Measurements from ENCODE around the gene GLYR1. TPM values are rescaled to one million over a fixed set of nuclear protein-coding genes. Genes with fewer than 3 reads are reported as not detected.

Gene GLYR1
- total and polyA plus RNA-seq, 2 of the 4 experiments (the other 2 are of a cell fraction) = 26.0 to 54.2 TPM

DNA sequence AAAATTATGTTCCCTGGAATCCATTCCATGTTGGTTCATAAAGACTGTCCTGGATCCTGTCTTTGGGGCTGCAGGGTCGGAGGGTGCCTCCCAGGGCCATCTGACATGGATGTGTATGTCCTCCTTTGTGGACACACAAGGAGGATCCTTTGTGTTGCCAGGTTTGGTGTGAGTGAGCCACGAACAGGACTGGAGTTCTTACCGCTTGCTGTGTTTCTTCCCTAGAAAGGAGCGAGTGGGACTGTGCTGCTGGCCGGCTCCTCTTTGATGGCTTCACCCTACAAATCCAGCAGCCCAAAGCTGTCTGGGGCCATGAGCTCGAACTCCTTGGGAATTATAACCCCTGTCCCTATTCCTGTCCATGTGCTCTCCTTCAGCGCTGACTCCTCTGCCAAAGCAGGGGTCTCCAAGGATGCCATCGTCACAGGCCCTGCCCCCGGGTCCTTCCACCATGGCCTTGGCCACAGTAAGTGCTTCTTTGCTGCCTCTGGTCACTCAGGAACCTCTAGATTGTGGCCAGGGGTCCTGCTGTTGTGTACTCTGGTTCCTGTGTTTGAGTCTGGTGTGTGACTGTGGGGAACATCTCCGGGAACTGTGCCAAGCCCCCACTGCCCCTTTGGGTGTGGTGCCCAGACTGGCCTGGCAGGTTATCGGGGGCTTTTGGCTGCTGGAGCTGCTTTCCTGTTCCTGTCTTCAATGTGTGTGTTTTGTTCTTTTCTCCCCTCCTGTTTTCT is 29.7 kb upstream of the GLYR1 start:
- no peak for ATAC-seq (ENCODE audit: low read depth)
- no TSS peak for BruUV-seq (replicated peaks)

More for the DNA sequence above, 29.7 kb upstream of the GLYR1 start:
- Histone ChIP-seq H3K27ac (ENCODE audit: insufficient read depth, low read length) (no peak overlapping the region), H2AFZ (replicated peaks; ENCODE audit: low read length, poor library complexity) (no peak overlapping the region), H2BK20ac (ENCODE audit: low read depth, low read length) (no peak overlapping the region), H2BK15ac (ENCODE audit: low read depth, low read length) (no peak overlapping the region), H3K18ac (ENCODE audit: low read depth, low read length) (no peak overlapping the region), H3K9me3 (ENCODE audit: control insufficient read depth, insufficient read depth, low read length) (no peaks in the 10 kb centered on the region), H4K91ac (ENCODE audit: insufficient read depth, low read depth, low read length) (no peak overlapping the region), H2BK120ac (ENCODE audit: low read depth, low read length) (no peak overlapping the region), H3K4me1 (ENCODE audit: control insufficient read depth, insufficient read depth, low read length) (peaks cover 1% of the 10 kb centered on the region), H3K79me1 (ENCODE audit: low read depth in 1 of 2, low read length in 2 of 2) (peaks cover 12 to 26% of the 10 kb centered on the region in 2 experiments), H2AK9ac (replicated peaks; ENCODE audit: low read depth, low read length, poor library complexity) (no peak overlapping the region), H3K14ac (replicated peaks; ENCODE audit: low read depth, low read length) (no peak overlapping the region), H3K27me3 (ENCODE audit: control insufficient read depth, insufficient read depth, low read length) (no peaks in the 10 kb centered on the region), H3K9me1 (ENCODE audit: insufficient read depth, low read length) (peaks cover 4% of the 10 kb centered on the region), H2BK5ac (ENCODE audit: low read depth, low read length, poor library complexity, severe bottlenecking) (no peak overlapping the region), H4K8ac (ENCODE audit: low read depth in 2 of 2, low read length in 2 of 2) (no peak overlapping the region), H3K4me2 (ENCODE audit: low read depth, low read length) (no peak overlapping the region), H3K4ac (ENCODE audit: low read depth, low read length) (no peak overlapping the region), H3K4me3 (ENCODE audit: insufficient read depth, low read depth, low read length) (no peak overlapping the region), H4K5ac (ENCODE audit: low read depth, low read length) (no peak overlapping the region), H3K23ac (ENCODE audit: low read depth, low read length) (no peak overlapping the region), H4K20me1 (ENCODE audit: insufficient read depth, low read length) (peaks cover 6% of the 10 kb centered on the region; the same call in 1 of the 2 replicates), H3K56ac (ENCODE audit: extremely low read depth, insufficient read depth, low read length) (no peak overlapping the region), H3K36me3 (ENCODE audit: control insufficient read depth, insufficient read depth, low read length) (peaks cover 78% of the 10 kb centered on the region), H2AK5ac (ENCODE audit: low read depth, low read length) (no peak overlapping the region), H3K9ac (ENCODE audit: low read depth, low read length) (no peak overlapping the region)
- no peak for DNase-seq
- ChIA-PET CTCF (no interaction called here), POLR2A (ENCODE audit: unreplicated experiment) (no interaction called here)
- TF ChIP-seq, protein P1, sequence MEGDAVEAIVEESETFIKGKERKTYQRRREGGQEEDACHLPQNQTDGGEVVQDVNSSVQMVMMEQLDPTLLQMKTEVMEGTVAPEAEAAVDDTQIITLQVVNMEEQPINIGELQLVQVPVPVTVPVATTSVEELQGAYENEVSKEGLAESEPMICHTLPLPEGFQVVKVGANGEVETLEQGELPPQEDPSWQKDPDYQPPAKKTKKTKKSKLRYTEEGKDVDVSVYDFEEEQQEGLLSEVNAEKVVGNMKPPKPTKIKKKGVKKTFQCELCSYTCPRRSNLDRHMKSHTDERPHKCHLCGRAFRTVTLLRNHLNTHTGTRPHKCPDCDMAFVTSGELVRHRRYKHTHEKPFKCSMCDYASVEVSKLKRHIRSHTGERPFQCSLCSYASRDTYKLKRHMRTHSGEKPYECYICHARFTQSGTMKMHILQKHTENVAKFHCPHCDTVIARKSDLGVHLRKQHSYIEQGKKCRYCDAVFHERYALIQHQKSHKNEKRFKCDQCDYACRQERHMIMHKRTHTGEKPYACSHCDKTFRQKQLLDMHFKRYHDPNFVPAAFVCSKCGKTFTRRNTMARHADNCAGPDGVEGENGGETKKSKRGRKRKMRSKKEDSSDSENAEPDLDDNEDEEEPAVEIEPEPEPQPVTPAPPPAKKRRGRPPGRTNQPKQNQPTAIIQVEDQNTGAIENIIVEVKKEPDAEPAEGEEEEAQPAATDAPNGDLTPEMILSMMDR (conservative IDR thresholded peaks at IDR 0.05; ENCODE audit: low read depth, low read length) = no peak
- TF ChIP-seq, protein P2, sequence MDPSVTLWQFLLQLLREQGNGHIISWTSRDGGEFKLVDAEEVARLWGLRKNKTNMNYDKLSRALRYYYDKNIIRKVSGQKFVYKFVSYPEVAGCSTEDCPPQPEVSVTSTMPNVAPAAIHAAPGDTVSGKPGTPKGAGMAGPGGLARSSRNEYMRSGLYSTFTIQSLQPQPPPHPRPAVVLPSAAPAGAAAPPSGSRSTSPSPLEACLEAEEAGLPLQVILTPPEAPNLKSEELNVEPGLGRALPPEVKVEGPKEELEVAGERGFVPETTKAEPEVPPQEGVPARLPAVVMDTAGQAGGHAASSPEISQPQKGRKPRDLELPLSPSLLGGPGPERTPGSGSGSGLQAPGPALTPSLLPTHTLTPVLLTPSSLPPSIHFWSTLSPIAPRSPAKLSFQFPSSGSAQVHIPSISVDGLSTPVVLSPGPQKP (IDR thresholded peaks at IDR 0.05; ENCODE audit: borderline replicate concordance, low read depth, low read length) = no peak
- TF ChIP-seq, protein P3, sequence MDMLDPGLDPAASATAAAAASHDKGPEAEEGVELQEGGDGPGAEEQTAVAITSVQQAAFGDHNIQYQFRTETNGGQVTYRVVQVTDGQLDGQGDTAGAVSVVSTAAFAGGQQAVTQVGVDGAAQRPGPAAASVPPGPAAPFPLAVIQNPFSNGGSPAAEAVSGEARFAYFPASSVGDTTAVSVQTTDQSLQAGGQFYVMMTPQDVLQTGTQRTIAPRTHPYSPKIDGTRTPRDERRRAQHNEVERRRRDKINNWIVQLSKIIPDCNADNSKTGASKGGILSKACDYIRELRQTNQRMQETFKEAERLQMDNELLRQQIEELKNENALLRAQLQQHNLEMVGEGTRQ (IDR thresholded peaks at IDR 0.05; ENCODE audit: low read depth, low read length) = no peak
- TF ChIP-seq FOS (IDR thresholded peaks at IDR 0.05; ENCODE audit: low read depth, low read length) (no peak), BHLHE40 (IDR thresholded peaks at IDR 0.05; ENCODE audit: low read depth, low read length) (no peak), NFE2L2 (IDR thresholded peaks at IDR 0.05; ENCODE audit: low read depth, low read length) (no peak), RAD21 (IDR thresholded peaks at IDR 0.05; ENCODE audit: low read length) (no peak), MAZ (IDR thresholded peaks at IDR 0.05; ENCODE audit: borderline replicate concordance, low read depth, low read length) (no peak), RFX5 (IDR thresholded peaks at IDR 0.05; ENCODE audit: low read depth, low read length) (no peak), CHD1 (IDR thresholded peaks at IDR 0.05; ENCODE audit: low read depth, low read length) (no peak), RCOR1 (IDR thresholded peaks at IDR 0.05; ENCODE audit: insufficient replicate concordance, low read length) (no peak), SMC3 (IDR thresholded peaks at IDR 0.05; ENCODE audit: low read depth, low read length) (no peak), POLR2A (IDR thresholded peaks at IDR 0.05; ENCODE audit: low read depth, low read length) (no peak), CEBPB (IDR thresholded peaks at IDR 0.05; ENCODE audit: low read depth, low read length) (no peak), MXI1 (IDR thresholded peaks at IDR 0.05; ENCODE audit: borderline replicate concordance, low read depth, low read length) (no peak), MAFK (IDR thresholded peaks at IDR 0.05; ENCODE audit: low read depth, low read length) (no peak)
- WGBS, 2 experiments (ENCODE audit: extremely low coverage in 2 of 2, insufficient read length in 1 of 2) = 93% methylated on average over 7 of the region's 11 CpGs; no CpG with 5 or more reads in 1 of the 2 experiments
- dilution Hi-C loops (cut with HindIII; ENCODE audit: low sequenced_read_pairs, unreplicated experiment) = no loop called here
- in situ Hi-C loops (cut with MboI; ENCODE audit: low sequenced_read_pairs) = no loop called here
- intact Hi-C loops (cut with micrococcal nuclease) = no loop called here
